Psoas muscle (tissue), 8 donors: ENCODE data around the gene C19orf44. TPM values are rescaled to one million over a fixed set of nuclear protein-coding genes. Genes with fewer than 3 reads are reported as not detected.

Experiments
- ATAC-seq, 4 donors: fragments of 200-7000 bp; cut with Tn5 transposase; one replicate each; pipeline ENCODE4 v1.9.1; 2020; ENCODE audit warnings: moderate library complexity in 3 of 4, mild to moderate bottlenecking in 2 of 4
- DNase-seq, 2 donors: peaks; one replicate each; pipeline ENCODE4 v3.0.0-alpha.2; 2020
- H3K27ac ChIP-seq: fragments of 200-600 bp; one replicate; pipeline ENCODE4 v1.8.0; 2022
- H3K27me3 ChIP-seq, 3 donors: fragments of 200-600 bp in 1 of 3; one replicate each; pipeline versions ENCODE4 v1.6.1 to v1.8.0; 2013 to 2022; ENCODE audit warnings: low read length in 2 of 3, mild to moderate bottlenecking in 2 of 3, moderate library complexity in 1 of 3; ENCODE audit not compliant: insufficient read depth in 3 of 3
- H3K36me3 ChIP-seq, 2 donors: fragments of 200-600 bp in 1 of 2; one replicate each; pipeline versions ENCODE4 v1.6.1 to v1.8.0; 2013 to 2022; ENCODE audit warnings: low read depth in 1 of 2, mild to moderate bottlenecking in 1 of 2, moderate library complexity in 1 of 2; ENCODE audit not compliant: insufficient read depth in 1 of 2
- H3K4me1 ChIP-seq: fragments of 200-600 bp; one replicate; pipeline ENCODE4 v1.8.0; 2022
- H3K4me3 ChIP-seq: fragments of 200-600 bp; one replicate; pipeline ENCODE4 v1.8.0; 2022; ENCODE audit warnings: mild to moderate bottlenecking
- H3K9me3 ChIP-seq: fragments of 200-600 bp; one replicate; pipeline ENCODE4 v1.8.0; 2022
- WGBS, 3 donors: extraction: QIAGEN DNeasy Blood & Tissue Kit; methylation state at CpG; one replicate each; pipeline versions ENCODE4 v1.1.6 to v1.1.7; 2013; 5-methylcytosine and 5-hydroxymethylcytosine counted together
- intact Hi-C, 2 donors: fragments of 100-400 bp; cut with DNase I; formaldehyde crosslinking; loops; one replicate each; pipeline versions ENCODE4 v1.11.0 to v1.14.2; 2022
- polyA plus RNA-seq, 3 donors: library from polyadenylated mRNA; stranded (reverse); fragments of 200-250 nt; gene quantifications; one replicate each; pipeline ENCODE4 v1.2.3, GENCODE V29; 2013
- total RNA-seq, 4 donors: library from RNA; stranded (reverse); fragmentation: NEBNext Ultra II Directional in 2 of 4; extraction: Animal tissue kit (Norgen Biotek cat#: 25700) in 2 of 4; gene quantifications; one replicate each; pipeline versions ENCODE4 v1.2.1 to v1.2.4, GENCODE V29; 2021 to 2023
- TF ChIP-seq, protein P1 (sequence below): fragments of 200-600 bp; IDR thresholded peaks from one replicate; pipeline ENCODE4 v1.8.0; 2022; ENCODE audit warnings: antibody characterized with exemption
- donor health status: healthy with polysubstance abuse.
- donor health status: DM: no; HTN: no; CAD: no; lungs with moderate emphysema.
- donor health status: Bipolar disorder and iron deficiency.
- donor health status: healthy.
- donor health status: DM: yes; HTN: yes; CAD: no.
- donor health status: DM: no; HTN: no; CAD: no.
- donor health status: DM: no; HTN: no; CAD: no.
- donor health status: DM: yes; HTN: yes; CAD: no.

The C19orf44 gene
- total and polyA plus RNA-seq, 7 donors: 3.8 to 7.4 (median 5.7) TPM

- TF ChIP-seq, protein P1, sequence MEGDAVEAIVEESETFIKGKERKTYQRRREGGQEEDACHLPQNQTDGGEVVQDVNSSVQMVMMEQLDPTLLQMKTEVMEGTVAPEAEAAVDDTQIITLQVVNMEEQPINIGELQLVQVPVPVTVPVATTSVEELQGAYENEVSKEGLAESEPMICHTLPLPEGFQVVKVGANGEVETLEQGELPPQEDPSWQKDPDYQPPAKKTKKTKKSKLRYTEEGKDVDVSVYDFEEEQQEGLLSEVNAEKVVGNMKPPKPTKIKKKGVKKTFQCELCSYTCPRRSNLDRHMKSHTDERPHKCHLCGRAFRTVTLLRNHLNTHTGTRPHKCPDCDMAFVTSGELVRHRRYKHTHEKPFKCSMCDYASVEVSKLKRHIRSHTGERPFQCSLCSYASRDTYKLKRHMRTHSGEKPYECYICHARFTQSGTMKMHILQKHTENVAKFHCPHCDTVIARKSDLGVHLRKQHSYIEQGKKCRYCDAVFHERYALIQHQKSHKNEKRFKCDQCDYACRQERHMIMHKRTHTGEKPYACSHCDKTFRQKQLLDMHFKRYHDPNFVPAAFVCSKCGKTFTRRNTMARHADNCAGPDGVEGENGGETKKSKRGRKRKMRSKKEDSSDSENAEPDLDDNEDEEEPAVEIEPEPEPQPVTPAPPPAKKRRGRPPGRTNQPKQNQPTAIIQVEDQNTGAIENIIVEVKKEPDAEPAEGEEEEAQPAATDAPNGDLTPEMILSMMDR: no peak
- WGBS, 3 donors: 92 to 93% (median 92%) methylated on average over 43 to 47 of the region's 47 CpGs
- Histone ChIP-seq H3K36me3 (peaks cover 10 to 93% of the 10 kb centered on the region in 2 donors), H3K4me1 (no peaks in the 10 kb centered on the region), H3K9me3 (no peaks in the 10 kb centered on the region), H3K4me3 (no peak overlapping the region), H3K27me3 (no peaks in the 10 kb centered on the region), H3K27ac (no peak overlapping the region)
- DNase-seq: no peak
- ATAC-seq: no peak
- intact Hi-C loops: no loop called here
Measured at GRCh38 chr19:16532440-16533234, 36.4 kb downstream of the C19orf44 start.

- 92 to 93% (median 92%) methylated on average over 17 to 18 of the region's 18 CpGs for WGBS, 3 donors
- Histone ChIP-seq H3K27me3 (no peaks in the 10 kb centered on the region), H3K36me3 (peaks cover 10 to 82% of the 10 kb centered on the region in 2 donors), H3K4me3 (no peak overlapping the region), H3K27ac (no peak overlapping the region), H3K4me1 (peaks cover 7% of the 10 kb centered on the region), H3K9me3 (no peaks in the 10 kb centered on the region)
- DNase-seq (no peak), ATAC-seq (no peak)
- TF ChIP-seq, protein P1: no peak
- intact Hi-C loops: no loop called here
Measured at GRCh38 chr19:16535381-16535780, 39.2 kb downstream of the C19orf44 start.

- H3K4me1 ChIP-seq: peaks cover 15% of the 10 kb centered on the region
- peaks cover 8 to 82% of the 10 kb centered on the region in 2 donors for H3K36me3 ChIP-seq
- H3K27me3 ChIP-seq: no peaks in the 10 kb centered on the region
- intact Hi-C loops: no loop called here
- TF ChIP-seq, protein P1: no peak
- H3K27ac ChIP-seq: no peak overlapping the region
- ATAC-seq: no peak
- H3K4me3 ChIP-seq: no peak overlapping the region
- no peaks in the 10 kb centered on the region for H3K9me3 ChIP-seq
- 88 to 93% (median 89%) methylated on average over 9 of the region's 9 CpGs for WGBS, 3 donors
- no peak for DNase-seq
Measured at GRCh38 chr19:16536130-16536529, 39.9 kb downstream of the C19orf44 start.

GRCh38 chr19:16537111-16537510 lies 40.9 kb downstream of the C19orf44 start:
- TF ChIP-seq, protein P1: no peak
- no peak for DNase-seq
- Histone ChIP-seq H3K27me3 (no peaks in the 10 kb centered on the region), H3K36me3 (peaks cover 6 to 76% of the 10 kb centered on the region in 2 donors), H3K27ac (no peak overlapping the region), H3K9me3 (no peaks in the 10 kb centered on the region), H3K4me3 (no peak overlapping the region), H3K4me1 (peaks cover 18% of the 10 kb centered on the region)
- no peak for ATAC-seq
- intact Hi-C loops: no loop called here
- 82 to 86% (median 86%) methylated on average over 13 of the region's 13 CpGs for WGBS, 3 donors
